HFF-Myc (cell line): ENCODE data around the gene PNLIPRP2.

ENCODE experiments used
- DNase-seq: peaks from one replicate; pipeline ENCODE4 v3.0.0-alpha.2; 2011; ENCODE audit warnings: low read depth; ENCODE audit errors: extremely low read depth
- H3K4me3 ChIP-seq: replicated peaks from 2 replicates; pipeline ENCODE4 v1.5.1; 2011; ENCODE audit warnings: low read depth, mild to moderate bottlenecking, control low read depth, low read length
- TF ChIP-seq, protein P1 (sequence below): IDR thresholded peaks from 2 replicates; pipeline ENCODE4 v1.5.1; 2012; ENCODE audit warnings: mild to moderate bottlenecking, low read depth, low read length, control low read depth; ENCODE audit errors: missing control alignments

Gene PNLIPRP2

DNA sequence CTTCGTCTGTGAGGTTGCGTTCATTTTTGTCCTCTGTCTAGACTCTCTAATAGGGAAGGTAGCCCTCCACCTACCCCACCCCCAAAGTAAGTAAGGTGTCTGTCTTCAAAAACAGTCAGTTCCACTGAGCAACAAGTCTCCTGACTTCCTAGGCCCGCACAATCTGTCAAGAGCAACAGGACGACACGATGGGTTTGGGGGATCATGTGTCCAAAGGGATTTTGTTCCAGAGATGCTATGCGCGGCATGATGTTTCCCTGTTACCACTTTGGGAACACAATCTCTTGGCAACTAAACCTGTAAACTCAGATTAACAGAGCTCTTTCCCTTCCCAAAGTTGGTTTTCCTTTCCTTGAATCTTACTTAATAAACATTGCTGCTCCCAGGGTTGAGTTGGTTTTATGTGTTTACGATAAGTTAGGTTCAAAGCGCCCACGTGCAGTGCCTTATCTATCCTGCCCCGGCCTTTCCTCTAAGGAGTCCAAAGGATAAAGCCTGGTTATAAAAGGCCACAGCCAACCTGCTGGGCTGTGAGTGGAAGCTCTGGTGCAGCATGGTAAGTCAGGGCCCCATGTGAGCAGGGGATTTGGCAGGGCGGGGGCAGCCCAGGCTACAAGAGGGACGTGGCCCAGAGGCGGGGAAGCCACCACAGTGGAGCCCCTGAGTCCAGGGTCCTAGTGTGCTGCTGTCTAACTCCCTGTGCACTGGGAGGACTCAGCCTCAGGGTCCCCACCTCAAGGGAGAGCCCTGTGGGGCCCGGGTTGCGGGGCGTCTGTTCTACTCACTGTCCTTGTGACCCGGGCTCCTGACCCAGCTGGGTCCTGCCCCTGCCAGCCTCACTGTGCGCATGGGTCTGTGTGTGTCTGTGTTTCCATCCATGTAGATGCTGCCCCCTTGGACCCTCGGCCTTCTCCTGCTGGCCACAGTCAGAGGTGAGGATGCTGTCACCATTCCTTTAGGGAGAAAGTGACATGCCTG lies at the start of gene PNLIPRP2:
TSS of gene PNLIPRP2 (plus strand) at position 531 of the 978 bp plus-strand sequence.
- no peak within 1 kb of the TSS for H3K4me3 ChIP-seq
- TF ChIP-seq, protein P1, sequence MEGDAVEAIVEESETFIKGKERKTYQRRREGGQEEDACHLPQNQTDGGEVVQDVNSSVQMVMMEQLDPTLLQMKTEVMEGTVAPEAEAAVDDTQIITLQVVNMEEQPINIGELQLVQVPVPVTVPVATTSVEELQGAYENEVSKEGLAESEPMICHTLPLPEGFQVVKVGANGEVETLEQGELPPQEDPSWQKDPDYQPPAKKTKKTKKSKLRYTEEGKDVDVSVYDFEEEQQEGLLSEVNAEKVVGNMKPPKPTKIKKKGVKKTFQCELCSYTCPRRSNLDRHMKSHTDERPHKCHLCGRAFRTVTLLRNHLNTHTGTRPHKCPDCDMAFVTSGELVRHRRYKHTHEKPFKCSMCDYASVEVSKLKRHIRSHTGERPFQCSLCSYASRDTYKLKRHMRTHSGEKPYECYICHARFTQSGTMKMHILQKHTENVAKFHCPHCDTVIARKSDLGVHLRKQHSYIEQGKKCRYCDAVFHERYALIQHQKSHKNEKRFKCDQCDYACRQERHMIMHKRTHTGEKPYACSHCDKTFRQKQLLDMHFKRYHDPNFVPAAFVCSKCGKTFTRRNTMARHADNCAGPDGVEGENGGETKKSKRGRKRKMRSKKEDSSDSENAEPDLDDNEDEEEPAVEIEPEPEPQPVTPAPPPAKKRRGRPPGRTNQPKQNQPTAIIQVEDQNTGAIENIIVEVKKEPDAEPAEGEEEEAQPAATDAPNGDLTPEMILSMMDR, result no peak
- DNase-seq, result no peak

DNA sequence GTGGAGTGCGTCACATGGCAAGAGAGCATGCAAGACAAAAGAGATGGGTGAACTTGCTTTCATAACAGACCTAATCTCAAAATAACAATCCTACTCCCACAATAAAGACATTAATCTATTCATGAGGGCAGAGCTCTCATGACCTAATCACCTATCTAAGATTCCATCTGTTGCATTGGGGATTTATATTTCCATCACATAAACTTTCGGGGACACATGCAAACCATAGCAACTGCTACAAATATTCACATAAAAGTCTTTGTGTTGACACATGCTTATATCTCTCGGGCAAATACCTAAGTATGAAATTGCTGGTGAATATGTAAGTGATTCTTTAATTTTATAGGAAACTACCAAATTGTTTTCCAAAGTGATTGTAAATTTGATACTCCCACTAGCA lies 46.0 kb upstream of the PNLIPRP2 start:
- no peak overlapping the region for H3K4me3 ChIP-seq
- DNase-seq, result no peak
- TF ChIP-seq, protein P1, result no peak

DNA sequence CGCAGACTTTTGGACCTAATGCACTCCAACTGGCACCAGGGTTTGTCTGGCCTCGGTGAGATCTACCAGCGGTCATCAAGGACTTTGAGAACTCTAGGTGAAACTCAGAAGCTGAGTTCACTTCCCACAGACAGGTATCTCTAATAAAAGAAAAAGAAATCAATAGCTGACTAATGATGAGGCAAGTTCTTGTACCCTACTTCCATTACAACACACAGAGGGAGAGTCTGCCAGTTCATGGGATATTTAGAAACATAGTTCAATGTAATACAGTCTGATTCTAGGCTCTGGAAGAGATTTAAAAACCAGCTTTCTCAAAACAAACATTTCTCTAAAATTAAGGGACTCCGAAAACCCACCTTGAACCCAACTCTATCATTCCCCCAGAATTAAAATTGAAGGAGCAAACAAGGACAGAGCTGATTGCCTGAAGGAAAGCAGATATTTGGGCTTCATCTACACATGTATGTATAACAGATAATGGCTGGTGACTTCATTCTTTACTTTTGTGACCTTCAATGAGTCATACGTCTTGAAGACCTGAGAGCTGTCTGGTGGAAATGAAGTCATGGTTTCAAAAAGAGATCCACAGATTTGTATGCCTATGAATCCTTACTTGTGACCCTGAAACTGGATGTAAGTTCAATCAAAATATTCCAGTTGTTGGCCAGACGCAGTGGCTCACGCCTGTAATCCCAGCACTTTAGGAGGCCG lies 32.7 kb upstream of the PNLIPRP2 start:
- DNase-seq, result no peak
- TF ChIP-seq, protein P1, result no peak
- no peak overlapping the region for H3K4me3 ChIP-seq

DNA sequence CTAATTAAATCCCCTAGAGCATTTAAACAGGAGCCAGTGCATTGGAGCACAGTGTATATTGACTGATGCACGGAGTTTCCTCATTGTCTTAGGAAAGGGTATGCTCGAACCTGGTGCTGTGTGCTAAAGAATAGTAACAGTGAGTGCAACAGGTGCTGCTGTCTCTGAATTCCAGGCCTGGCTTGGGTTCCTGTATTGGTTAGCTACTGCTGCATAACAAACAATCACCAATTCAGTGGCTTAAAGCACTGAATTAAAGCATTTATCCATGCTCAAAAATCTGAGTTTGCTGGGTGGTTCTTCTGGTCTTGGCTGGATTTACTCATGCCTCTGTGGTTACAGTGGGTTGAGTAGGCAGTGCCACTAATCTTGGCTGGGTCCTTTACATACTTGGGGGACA lies 31.8 kb upstream of the PNLIPRP2 start:
- H3K4me3 ChIP-seq, result no peak overlapping the region
- DNase-seq, result no peak
- TF ChIP-seq, protein P1, result no peak

DNA sequence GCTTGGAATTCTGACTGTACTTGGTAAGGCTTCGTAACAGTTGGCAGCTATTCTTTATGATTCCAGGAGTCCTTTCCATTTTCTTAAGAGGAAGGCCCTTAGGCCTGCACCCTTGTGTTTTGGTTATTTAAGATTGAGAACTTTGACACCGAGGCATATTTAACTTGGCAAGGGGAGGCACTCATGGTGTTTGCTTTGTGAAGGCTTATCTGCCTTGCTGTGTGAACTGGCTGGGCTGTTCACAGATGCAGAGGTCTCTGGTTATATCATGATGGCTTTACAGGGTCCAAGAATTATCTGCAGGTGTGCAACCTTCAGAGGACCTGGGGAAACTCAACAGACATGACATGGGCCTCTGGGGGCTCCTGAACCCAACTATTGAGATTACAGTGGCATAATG lies 30.8 kb upstream of the PNLIPRP2 start:
- TF ChIP-seq, protein P1, result no peak
- DNase-seq, result no peak
- H3K4me3 ChIP-seq, result no peak overlapping the region

DNA sequence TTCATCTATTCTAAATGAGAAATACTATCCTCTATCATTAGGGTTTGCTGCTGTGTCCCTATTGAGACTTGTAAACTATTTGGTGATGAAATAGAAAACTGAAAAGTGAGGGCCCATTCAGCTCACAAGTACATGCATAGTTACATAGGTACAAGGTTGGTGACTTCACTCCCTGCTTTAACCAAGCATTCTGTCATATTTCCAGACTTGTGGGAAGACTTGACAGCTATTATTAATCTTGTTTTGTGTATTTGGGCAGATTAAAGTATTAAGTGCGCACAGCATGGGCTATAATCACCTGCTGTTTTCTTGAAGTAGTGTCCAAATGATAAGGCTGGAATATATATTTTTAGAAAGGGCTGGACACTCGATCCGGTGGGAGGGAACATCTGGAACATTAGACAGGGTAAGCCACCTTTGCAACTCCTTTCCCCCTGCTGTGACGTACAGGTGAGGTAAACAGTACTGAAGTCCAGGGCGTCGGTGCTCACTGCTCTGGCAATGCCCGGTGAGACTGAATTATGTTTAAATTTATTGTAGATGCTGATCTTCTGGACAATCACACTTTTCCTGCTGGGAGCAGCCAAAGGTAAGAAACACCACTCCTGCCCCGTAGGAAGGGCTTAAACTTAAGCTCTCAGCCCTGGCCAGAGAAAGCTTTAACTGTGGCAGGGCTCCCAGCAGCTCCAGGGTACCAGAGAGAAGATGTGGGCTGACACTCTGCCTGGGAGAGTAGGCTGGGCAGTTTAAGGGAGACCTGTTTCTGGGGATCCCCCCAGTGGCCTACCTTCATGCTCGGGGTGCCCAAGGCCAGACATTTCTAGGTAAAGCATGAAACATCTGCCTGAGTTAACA lies 29.9 kb upstream of the PNLIPRP2 start, which contains the start of gene PNLIPRP1:
TSS of gene PNLIPRP1 (plus strand) at position 370 of the 855 bp plus-strand sequence. CDS start at position 541, 171 bp downstream.
- DNase-seq, result no peak
- TF ChIP-seq, protein P1, result no peak
- no peak within 1 kb of the TSS for H3K4me3 ChIP-seq
